ENCODE data around the gene MARCHF2. TPM values are rescaled to one million over a fixed set of nuclear protein-coding genes. Genes with fewer than 3 reads are reported as not detected.
"Not testable (repeated sequence)": the region's sequence is repeated elsewhere in the genome, so short reads cannot be mapped to it uniquely, and the experiment has no call there.

The MARCHF2 gene
- total RNA-seq, 2 experiments from 2014 or later = 20.0 to 22.2 TPM

DNA sequence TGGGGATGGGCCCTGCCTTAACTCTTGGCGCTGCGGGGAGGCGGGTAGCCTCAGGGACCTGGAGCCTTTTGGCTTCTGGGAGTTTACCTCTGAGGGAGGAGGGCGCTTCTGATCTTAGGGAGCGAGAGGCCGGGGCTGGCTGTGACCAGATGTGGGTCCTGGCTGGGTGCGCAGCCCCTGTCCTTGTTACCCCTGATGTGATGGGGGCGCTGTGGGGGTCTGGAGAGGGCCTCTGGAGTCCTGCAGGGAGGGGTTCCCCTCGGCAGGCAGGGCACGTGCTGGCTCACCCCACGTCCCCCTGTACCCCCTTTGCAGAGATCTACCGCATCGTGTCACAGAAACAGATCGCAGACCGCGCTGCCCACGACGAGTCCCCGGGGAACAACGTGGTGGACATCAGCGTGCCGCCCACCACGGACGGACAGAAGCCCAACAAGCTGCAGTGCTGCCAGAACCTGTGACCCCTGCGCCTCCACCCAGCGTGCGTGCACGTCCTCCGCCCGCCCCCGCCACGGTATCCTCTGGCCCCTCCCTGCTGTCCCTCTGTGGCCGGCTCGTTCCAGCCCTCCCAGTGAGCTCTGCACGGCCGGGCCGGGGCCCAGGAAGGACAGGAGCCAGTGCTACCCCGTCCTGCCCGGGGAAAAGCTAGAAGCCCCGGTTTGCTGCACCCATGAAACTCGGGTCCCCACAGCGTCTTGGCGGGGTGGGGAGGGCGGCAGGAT, 9.8 kb upstream of the MARCHF2 start:
- DNase-seq (no peak), ATAC-seq (ENCODE audit: poor library complexity) (no peak)
- no peak overlapping the region for H3K27ac Mint-ChIP-seq
- CTCF ChIA-PET = no interaction called here
- Histone ChIP-seq H3K27me3 (ENCODE audit: control insufficient read depth in 1 of 2, insufficient read depth in 2 of 2, low read length in 2 of 2) (no peaks in the 10 kb centered on the region), H3K9me3 (ENCODE audit: control insufficient read depth in 1 of 2, insufficient read depth in 1 of 2, low read length in 2 of 2) (no peaks in the 10 kb centered on the region), H3K4me3 (ENCODE audit: low read length) (no peak overlapping the region), H3K36me3 (ENCODE audit: insufficient read depth, low read length) (peaks cover 49% of the 10 kb centered on the region), H3K27ac (ENCODE audit: low read depth in 1 of 2, low read length in 2 of 2) (no peak overlapping the region), H3K4me1 (ENCODE audit: insufficient read depth, low read length) (no peaks in the 10 kb centered on the region)
- TF ChIP-seq, protein P1, sequence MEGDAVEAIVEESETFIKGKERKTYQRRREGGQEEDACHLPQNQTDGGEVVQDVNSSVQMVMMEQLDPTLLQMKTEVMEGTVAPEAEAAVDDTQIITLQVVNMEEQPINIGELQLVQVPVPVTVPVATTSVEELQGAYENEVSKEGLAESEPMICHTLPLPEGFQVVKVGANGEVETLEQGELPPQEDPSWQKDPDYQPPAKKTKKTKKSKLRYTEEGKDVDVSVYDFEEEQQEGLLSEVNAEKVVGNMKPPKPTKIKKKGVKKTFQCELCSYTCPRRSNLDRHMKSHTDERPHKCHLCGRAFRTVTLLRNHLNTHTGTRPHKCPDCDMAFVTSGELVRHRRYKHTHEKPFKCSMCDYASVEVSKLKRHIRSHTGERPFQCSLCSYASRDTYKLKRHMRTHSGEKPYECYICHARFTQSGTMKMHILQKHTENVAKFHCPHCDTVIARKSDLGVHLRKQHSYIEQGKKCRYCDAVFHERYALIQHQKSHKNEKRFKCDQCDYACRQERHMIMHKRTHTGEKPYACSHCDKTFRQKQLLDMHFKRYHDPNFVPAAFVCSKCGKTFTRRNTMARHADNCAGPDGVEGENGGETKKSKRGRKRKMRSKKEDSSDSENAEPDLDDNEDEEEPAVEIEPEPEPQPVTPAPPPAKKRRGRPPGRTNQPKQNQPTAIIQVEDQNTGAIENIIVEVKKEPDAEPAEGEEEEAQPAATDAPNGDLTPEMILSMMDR (IDR thresholded peaks at IDR 0.05) = no peak
- H3K27me3 Mint-ChIP-seq = no peaks in the 10 kb centered on the region
- POLR2A ChIA-PET = no interaction called here
- H3K4me1 Mint-ChIP-seq (ENCODE audit: low read depth) = no peaks in the 10 kb centered on the region
- H3K36me3 Mint-ChIP-seq (ENCODE audit: low read depth) = peaks cover 43% of the 10 kb centered on the region
- no peak overlapping the region for H3K4me3 Mint-ChIP-seq
- intact Hi-C loops (cut with DNase I, micrococcal nuclease) = no loop called here
- H3K9me3 Mint-ChIP-seq = no peaks in the 10 kb centered on the region

DNA sequence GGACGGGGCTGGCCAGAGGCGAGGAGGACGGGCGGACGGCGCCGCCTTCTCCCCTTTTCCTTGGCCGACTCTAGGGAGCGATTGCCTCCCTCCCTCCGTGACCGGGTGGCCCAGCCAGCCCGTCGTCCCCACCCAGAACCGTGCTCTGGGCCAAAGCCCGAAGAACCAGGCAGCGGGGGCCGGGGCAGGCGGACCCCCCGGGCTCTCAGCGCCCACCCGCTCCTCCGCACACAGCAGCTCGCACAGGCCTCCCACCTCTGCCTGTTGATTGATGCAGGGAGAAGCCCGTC, 9.3 kb upstream of the MARCHF2 start:
- no peak overlapping the region for H3K4me3 Mint-ChIP-seq
- Histone ChIP-seq H3K27me3 (ENCODE audit: control insufficient read depth in 1 of 2, insufficient read depth in 2 of 2, low read length in 2 of 2) (no peaks in the 10 kb centered on the region), H3K4me3 (ENCODE audit: low read length) (no peak overlapping the region), H3K4me1 (ENCODE audit: insufficient read depth, low read length) (no peaks in the 10 kb centered on the region), H3K36me3 (ENCODE audit: insufficient read depth, low read length) (peaks cover 46% of the 10 kb centered on the region), H3K27ac (ENCODE audit: low read depth in 1 of 2, low read length in 2 of 2) (no peak overlapping the region), H3K9me3 (ENCODE audit: control insufficient read depth in 1 of 2, insufficient read depth in 1 of 2, low read length in 2 of 2) (no peaks in the 10 kb centered on the region)
- ATAC-seq (ENCODE audit: poor library complexity) = no peak
- H3K27me3 Mint-ChIP-seq = no peaks in the 10 kb centered on the region
- no peaks in the 10 kb centered on the region for H3K4me1 Mint-ChIP-seq (ENCODE audit: low read depth)
- CTCF ChIA-PET = no interaction called here
- POLR2A ChIA-PET = no interaction called here
- no peak for DNase-seq
- H3K27ac Mint-ChIP-seq = no peak overlapping the region
- TF ChIP-seq, protein P1 (IDR thresholded peaks at IDR 0.05) = no peak
- intact Hi-C loops (cut with DNase I, micrococcal nuclease) = no loop called here
- peaks cover 43% of the 10 kb centered on the region for H3K36me3 Mint-ChIP-seq (ENCODE audit: low read depth)
- H3K9me3 Mint-ChIP-seq = no peaks in the 10 kb centered on the region

DNA sequence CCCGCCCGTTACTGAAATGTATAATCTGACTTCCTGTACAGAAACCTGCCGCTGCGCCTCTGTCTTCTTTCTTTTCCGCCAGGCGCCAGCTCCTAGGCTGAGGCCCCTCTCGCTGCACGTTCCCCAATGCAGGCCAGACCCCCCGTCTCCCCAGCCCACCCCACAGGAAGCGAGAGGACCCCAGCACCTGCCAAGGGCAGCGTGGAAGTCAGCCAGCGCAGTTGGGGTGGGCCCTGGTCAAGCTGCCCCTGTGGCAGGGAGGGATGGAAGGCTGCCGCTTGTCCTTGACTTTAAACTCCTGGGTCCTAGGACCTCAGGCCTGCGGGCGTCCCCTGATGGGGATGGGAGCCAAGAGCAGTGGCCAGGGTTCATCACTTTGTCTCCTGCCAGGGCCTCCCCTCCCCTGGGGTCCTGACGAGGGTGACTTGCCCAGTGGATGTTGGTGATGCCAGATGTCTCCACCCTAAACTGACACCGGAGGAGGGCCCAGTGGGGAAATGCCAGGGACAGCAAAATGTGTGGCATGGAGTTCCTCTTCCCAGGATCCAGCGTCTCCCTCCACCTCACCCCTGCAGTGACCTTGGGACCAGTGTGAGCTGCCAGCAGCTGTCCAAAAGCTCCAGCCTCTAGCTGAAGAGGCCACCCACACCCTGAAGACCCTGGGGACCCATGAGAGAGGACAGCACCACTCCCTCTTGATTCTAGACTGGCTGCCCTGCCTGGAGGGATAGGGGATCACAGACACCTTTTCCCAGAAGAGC, 8.5 kb upstream of the MARCHF2 start:
- Histone ChIP-seq H3K27me3 (ENCODE audit: control insufficient read depth in 1 of 2, insufficient read depth in 2 of 2, low read length in 2 of 2) (no peaks in the 10 kb centered on the region), H3K27ac (ENCODE audit: low read depth in 1 of 2, low read length in 2 of 2) (no peak overlapping the region), H3K4me3 (ENCODE audit: low read length) (no peak overlapping the region), H3K4me1 (ENCODE audit: insufficient read depth, low read length) (no peaks in the 10 kb centered on the region), H3K9me3 (ENCODE audit: control insufficient read depth in 1 of 2, insufficient read depth in 1 of 2, low read length in 2 of 2) (no peaks in the 10 kb centered on the region), H3K36me3 (ENCODE audit: insufficient read depth, low read length) (peaks cover 43% of the 10 kb centered on the region)
- no peaks in the 10 kb centered on the region for H3K4me1 Mint-ChIP-seq (ENCODE audit: low read depth)
- no peak overlapping the region for H3K27ac Mint-ChIP-seq
- H3K36me3 Mint-ChIP-seq (ENCODE audit: low read depth) = peaks cover 38% of the 10 kb centered on the region
- intact Hi-C loops (cut with DNase I, micrococcal nuclease) = no loop called here
- TF ChIP-seq, protein P1 (IDR thresholded peaks at IDR 0.05) = no peak
- no peaks in the 10 kb centered on the region for H3K27me3 Mint-ChIP-seq
- ChIA-PET CTCF (no interaction called here), POLR2A (no interaction called here)
- ATAC-seq (ENCODE audit: poor library complexity) (no peak), DNase-seq (no peak)
- H3K9me3 Mint-ChIP-seq = no peaks in the 10 kb centered on the region
- no peak overlapping the region for H3K4me3 Mint-ChIP-seq

GRCh38 chr19:8410718-8411117, 2.4 kb upstream of the MARCHF2 start:
- not testable (repeated sequence) for H3K9me3 Mint-ChIP-seq, H3K27ac Mint-ChIP-seq

More at GRCh38 chr19:8410718-8411117, 2.4 kb upstream of the MARCHF2 start:
- ChIA-PET CTCF (interaction anchor here (0.6 kb wide), 1 partner anchor 158 kb away, joined by 3 read pairs; no protein-coding TSS in a partner anchor), POLR2A (interaction anchor here (0.7 kb wide), 2 partner anchors 34 to 103 kb away, joined by 3 to 5 read pairs; partner anchors contain the start of gene ZNF414)
- H3K4me3 Mint-ChIP-seq; H3K9me3 ChIP-seq (ENCODE audit: control insufficient read depth in 1 of 2, insufficient read depth in 1 of 2, low read length in 2 of 2); DNase-seq; H3K27ac ChIP-seq (ENCODE audit: low read depth in 1 of 2, low read length in 2 of 2); ATAC-seq (ENCODE audit: poor library complexity); H3K36me3 ChIP-seq (ENCODE audit: insufficient read depth, low read length); H3K27me3 ChIP-seq (ENCODE audit: control insufficient read depth in 1 of 2, insufficient read depth in 2 of 2, low read length in 2 of 2); H3K4me3 ChIP-seq (ENCODE audit: low read length); H3K27me3 Mint-ChIP-seq; H3K36me3 Mint-ChIP-seq (ENCODE audit: low read depth): not testable (repeated sequence)
- H3K4me1 ChIP-seq (ENCODE audit: insufficient read depth, low read length) = peaks cover 15% of the 10 kb centered on the region
- peaks cover 13% of the 10 kb centered on the region for H3K4me1 Mint-ChIP-seq (ENCODE audit: low read depth)
- intact Hi-C loops (cut with DNase I, micrococcal nuclease) = loop anchor here (5.0 kb wide), 3 partner anchors 107 to 232 kb away; partner anchors contain the start of gene MYO1F (in 1 of the 2)

Measured in CD4-positive, alpha-beta T cell (primary cell).